ENCODE data around the gene ATF6. TPM values are rescaled to one million over a fixed set of nuclear protein-coding genes. Genes with fewer than 3 reads are reported as not detected.

Gene ATF6
- total and polyA plus RNA-seq, 2 donors, result 13.0 to 39.4 TPM

- H3K4me3 ChIP-seq (ENCODE audit: low read depth, low read length), result no peak overlapping the region
- WGBS, result 88% methylated on average over 1 of the region's 1 CpG
- no peak for DNase-seq (ENCODE audit: extremely low spot score)
- no peaks in the 10 kb centered on the region for H3K4me1 ChIP-seq (ENCODE audit: insufficient read depth)
- H3K27ac ChIP-seq (ENCODE audit: low read depth), result no peak overlapping the region
- peaks cover 2% of the 10 kb centered on the region for H3K36me3 ChIP-seq (ENCODE audit: insufficient read depth)
Measured at GRCh38 chr1:161915051-161915503, 149.0 kb downstream of the ATF6 start.

- 95% methylated on average over 2 of the region's 2 CpGs for WGBS
- H3K4me1 ChIP-seq (ENCODE audit: insufficient read depth), result no peaks in the 10 kb centered on the region
- no peak overlapping the region for H3K27ac ChIP-seq (ENCODE audit: low read depth)
- peaks cover 2% of the 10 kb centered on the region for H3K36me3 ChIP-seq (ENCODE audit: insufficient read depth)
- no peak overlapping the region for H3K4me3 ChIP-seq (ENCODE audit: low read depth, low read length)
- DNase-seq (ENCODE audit: extremely low spot score), result no peak
Measured at GRCh38 chr1:161915978-161916377, 149.9 kb downstream of the ATF6 start.

- H3K4me3 ChIP-seq (ENCODE audit: low read depth, low read length), result no peak overlapping the region
- peaks cover 2% of the 10 kb centered on the region for H3K36me3 ChIP-seq (ENCODE audit: insufficient read depth)
- H3K4me1 ChIP-seq (ENCODE audit: insufficient read depth), result no peaks in the 10 kb centered on the region
- no peak overlapping the region for H3K27ac ChIP-seq (ENCODE audit: low read depth)
- no peak for DNase-seq (ENCODE audit: extremely low spot score)
Measured at GRCh38 chr1:161919229-161919628, 153.1 kb downstream of the ATF6 start.

- no peaks in the 10 kb centered on the region for H3K36me3 ChIP-seq (ENCODE audit: insufficient read depth)
- H3K4me3 ChIP-seq (ENCODE audit: low read depth, low read length), result no peak overlapping the region
- DNase-seq (ENCODE audit: extremely low spot score), result no peak
- WGBS, result 96% methylated on average over 1 of the region's 1 CpG
- H3K4me1 ChIP-seq (ENCODE audit: insufficient read depth), result no peaks in the 10 kb centered on the region
- no peak overlapping the region for H3K27ac ChIP-seq (ENCODE audit: low read depth)
Measured at GRCh38 chr1:161921491-161921890, 155.4 kb downstream of the ATF6 start.

- Histone ChIP-seq H3K4me3 (ENCODE audit: low read depth, low read length) (no peak overlapping the region), H3K27ac (ENCODE audit: low read depth) (no peak overlapping the region), H3K4me1 (ENCODE audit: insufficient read depth) (no peaks in the 10 kb centered on the region), H3K36me3 (ENCODE audit: insufficient read depth) (no peaks in the 10 kb centered on the region)
- no peak for DNase-seq (ENCODE audit: extremely low spot score)
- WGBS, result 60% methylated on average over 1 of the region's 1 CpG
Measured at GRCh38 chr1:161921990-161922389, 155.9 kb downstream of the ATF6 start.

GRCh38 chr1:161928056-161928455, 161.9 kb downstream of the ATF6 start:
- H3K27ac ChIP-seq (ENCODE audit: low read depth), result no peak overlapping the region
- H3K4me1 ChIP-seq (ENCODE audit: insufficient read depth), result no peaks in the 10 kb centered on the region
- no peaks in the 10 kb centered on the region for H3K36me3 ChIP-seq (ENCODE audit: insufficient read depth)
- DNase-seq (ENCODE audit: extremely low spot score), result no peak
- H3K4me3 ChIP-seq (ENCODE audit: low read depth, low read length), result no peak overlapping the region
- WGBS, result 86% methylated on average over 2 of the region's 2 CpGs

- no peak overlapping the region for H3K4me3 ChIP-seq (ENCODE audit: low read depth, low read length)
- no peaks in the 10 kb centered on the region for H3K36me3 ChIP-seq (ENCODE audit: insufficient read depth)
- DNase-seq (ENCODE audit: extremely low spot score), result no peak
- no peak overlapping the region for H3K27ac ChIP-seq (ENCODE audit: low read depth)
- no peaks in the 10 kb centered on the region for H3K4me1 ChIP-seq (ENCODE audit: insufficient read depth)
- WGBS, result 92% methylated on average over 1 of the region's 1 CpG
Measured at GRCh38 chr1:161929137-161929536, 163.0 kb downstream of the ATF6 start.

- DNase-seq (ENCODE audit: extremely low spot score), result no peak
- Histone ChIP-seq H3K4me3 (ENCODE audit: low read depth, low read length) (no peak overlapping the region), H3K27ac (ENCODE audit: low read depth) (no peak overlapping the region), H3K4me1 (ENCODE audit: insufficient read depth) (no peaks in the 10 kb centered on the region), H3K36me3 (ENCODE audit: insufficient read depth) (no peaks in the 10 kb centered on the region)
- 51% methylated on average over 1 of the region's 1 CpG for WGBS
Measured at GRCh38 chr1:161930064-161930463, 163.9 kb downstream of the ATF6 start.

- 73% methylated on average over 2 of the region's 2 CpGs for WGBS
- no peak overlapping the region for H3K27ac ChIP-seq (ENCODE audit: low read depth)
Measured at GRCh38 chr1:161932668-161933067, 166.5 kb downstream of the ATF6 start.

GRCh38 chr1:161933592-161934588, 167.8 kb downstream of the ATF6 start:
- Histone ChIP-seq H3K27ac (ENCODE audit: low read depth) (no peak overlapping the region), H3K4me3 (ENCODE audit: low read depth, low read length) (no peak overlapping the region), H3K4me1 (ENCODE audit: insufficient read depth) (no peaks in the 10 kb centered on the region), H3K36me3 (ENCODE audit: insufficient read depth) (peaks cover 1% of the 10 kb centered on the region)
- DNase-seq (ENCODE audit: extremely low spot score), result no peak
- 81% methylated on average over 6 of the region's 6 CpGs for WGBS

More at GRCh38 chr1:161932668-161933067, 166.5 kb downstream of the ATF6 start:
- Histone ChIP-seq H3K4me1 (ENCODE audit: insufficient read depth) (no peaks in the 10 kb centered on the region), H3K36me3 (ENCODE audit: insufficient read depth) (peaks cover 1% of the 10 kb centered on the region), H3K4me3 (ENCODE audit: low read depth, low read length) (no peak overlapping the region)
- DNase-seq (ENCODE audit: extremely low spot score), result no peak

GRCh38 chr1:161935264-161935663, 169.1 kb downstream of the ATF6 start:
- DNase-seq (ENCODE audit: extremely low spot score), result no peak

GRCh38 chr1:161936786-161937185, 170.7 kb downstream of the ATF6 start:
- DNase-seq (ENCODE audit: extremely low spot score), result no peak
- Histone ChIP-seq H3K4me3 (ENCODE audit: low read depth, low read length) (no peak overlapping the region), H3K36me3 (ENCODE audit: insufficient read depth) (peaks cover 1% of the 10 kb centered on the region), H3K27ac (ENCODE audit: low read depth) (no peak overlapping the region), H3K4me1 (ENCODE audit: insufficient read depth) (no peaks in the 10 kb centered on the region)
- WGBS, result 93% methylated on average over 2 of the region's 2 CpGs

More at GRCh38 chr1:161935264-161935663, 169.1 kb downstream of the ATF6 start:
- no peak overlapping the region for H3K27ac ChIP-seq (ENCODE audit: low read depth)
- 95% methylated on average over 1 of the region's 1 CpG for WGBS
- H3K4me3 ChIP-seq (ENCODE audit: low read depth, low read length), result no peak overlapping the region
- H3K36me3 ChIP-seq (ENCODE audit: insufficient read depth), result peaks cover 1% of the 10 kb centered on the region
- H3K4me1 ChIP-seq (ENCODE audit: insufficient read depth), result no peaks in the 10 kb centered on the region

- H3K27ac ChIP-seq (ENCODE audit: low read depth), result no peak overlapping the region
- H3K4me1 ChIP-seq (ENCODE audit: insufficient read depth), result no peaks in the 10 kb centered on the region
- H3K4me3 ChIP-seq (ENCODE audit: low read depth, low read length), result no peak overlapping the region
- no peaks in the 10 kb centered on the region for H3K36me3 ChIP-seq (ENCODE audit: insufficient read depth)
- DNase-seq (ENCODE audit: extremely low spot score), result no peak
- 77% methylated on average over 3 of the region's 3 CpGs for WGBS
Measured at GRCh38 chr1:161940866-161941591, 174.9 kb downstream of the ATF6 start.

Data from urinary bladder (tissue), 4 donors.